HG02970 (cell line): ENCODE measurements around the gene ST6GALNAC3.

Source experiments
- ATAC-seq: cut with Tn5 transposase; IDR thresholded peaks from one replicate; pipeline ENCODE4 v1.9.1; 2021; ENCODE audit warnings: mild to moderate bottlenecking, moderate library complexity, moderate number of reproducible peaks; ENCODE audit not compliant: unreplicated experiment, low FRiP score

The ST6GALNAC3 gene

DNA sequence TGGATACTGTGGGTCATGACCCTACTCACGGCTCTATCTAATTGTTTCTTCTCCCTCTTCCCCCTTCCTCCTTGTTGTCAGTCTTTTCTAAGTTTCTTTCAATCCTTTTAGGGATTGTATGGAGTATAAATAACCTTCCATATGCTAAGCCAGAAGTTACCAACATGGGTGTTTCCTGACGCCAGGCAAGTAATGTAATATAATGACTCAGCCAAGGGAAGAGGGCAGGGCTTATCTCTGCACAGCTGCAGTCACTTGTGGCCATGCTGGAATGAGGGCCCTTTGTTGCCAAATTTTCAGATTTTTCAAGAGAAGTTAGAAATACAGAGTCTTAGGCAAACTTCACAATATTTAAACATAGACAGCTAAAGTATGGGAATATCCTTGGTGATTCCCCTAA is 194.6 kb downstream of the ST6GALNAC3 start:
- no peak for ATAC-seq

DNA sequence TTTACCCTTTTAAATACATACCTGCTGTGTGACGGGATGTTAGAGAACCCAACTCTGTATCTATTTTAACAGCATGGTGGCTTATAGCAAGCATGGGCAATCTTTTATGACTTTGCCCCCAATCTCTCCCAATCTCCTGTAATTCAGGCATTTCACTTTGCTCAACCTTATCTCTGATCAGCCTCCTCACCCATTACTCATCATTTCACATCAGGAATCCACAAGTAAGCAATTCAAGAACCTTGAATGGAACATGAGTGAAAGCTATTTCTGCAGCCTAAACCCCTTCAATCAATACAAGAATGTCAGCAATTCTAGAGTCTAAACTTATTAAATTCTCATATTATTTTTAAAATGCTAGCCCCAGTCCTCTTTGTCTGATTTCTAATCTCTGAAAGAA is 199.8 kb downstream of the ST6GALNAC3 start:
- ATAC-seq = no peak

DNA sequence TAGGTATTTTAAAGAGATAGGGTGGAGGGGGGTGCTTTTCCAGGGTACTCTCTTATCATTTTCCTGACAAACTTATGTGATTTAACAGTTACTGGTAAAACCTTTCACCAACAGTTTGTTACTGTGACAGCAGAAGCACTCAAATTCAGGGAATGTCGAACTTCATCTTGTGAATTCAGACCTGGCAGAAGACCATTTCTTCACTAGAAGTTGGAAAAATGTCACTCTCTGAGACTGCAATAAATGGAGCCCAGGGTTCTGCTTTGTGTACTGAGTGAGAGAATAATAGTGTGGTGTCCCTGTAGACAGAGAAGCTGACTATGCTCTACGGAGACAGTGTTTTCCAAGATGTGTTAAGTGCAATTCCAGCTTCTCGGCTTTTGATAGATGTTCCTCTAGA is 200.2 kb downstream of the ST6GALNAC3 start:
- ATAC-seq = no peak

DNA sequence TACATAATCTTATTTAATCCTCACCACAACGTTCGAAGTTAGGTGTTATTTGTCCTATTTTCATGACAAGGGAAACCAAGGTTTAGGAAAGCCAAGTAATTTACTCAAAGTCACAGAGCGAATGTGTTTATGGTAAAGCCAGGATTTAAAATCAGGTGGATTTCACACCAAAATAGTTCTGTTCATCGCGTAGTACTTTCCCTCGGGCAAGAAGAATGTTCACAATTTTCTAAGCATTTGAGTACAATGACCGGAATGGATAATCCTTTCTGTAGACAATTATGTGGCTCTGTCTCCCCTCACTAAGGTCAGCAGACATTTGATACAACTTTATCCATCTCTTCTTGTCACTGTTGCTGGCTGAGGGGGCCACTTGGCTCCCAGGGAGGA is 204.2 kb downstream of the ST6GALNAC3 start:
- ATAC-seq = no peak

DNA sequence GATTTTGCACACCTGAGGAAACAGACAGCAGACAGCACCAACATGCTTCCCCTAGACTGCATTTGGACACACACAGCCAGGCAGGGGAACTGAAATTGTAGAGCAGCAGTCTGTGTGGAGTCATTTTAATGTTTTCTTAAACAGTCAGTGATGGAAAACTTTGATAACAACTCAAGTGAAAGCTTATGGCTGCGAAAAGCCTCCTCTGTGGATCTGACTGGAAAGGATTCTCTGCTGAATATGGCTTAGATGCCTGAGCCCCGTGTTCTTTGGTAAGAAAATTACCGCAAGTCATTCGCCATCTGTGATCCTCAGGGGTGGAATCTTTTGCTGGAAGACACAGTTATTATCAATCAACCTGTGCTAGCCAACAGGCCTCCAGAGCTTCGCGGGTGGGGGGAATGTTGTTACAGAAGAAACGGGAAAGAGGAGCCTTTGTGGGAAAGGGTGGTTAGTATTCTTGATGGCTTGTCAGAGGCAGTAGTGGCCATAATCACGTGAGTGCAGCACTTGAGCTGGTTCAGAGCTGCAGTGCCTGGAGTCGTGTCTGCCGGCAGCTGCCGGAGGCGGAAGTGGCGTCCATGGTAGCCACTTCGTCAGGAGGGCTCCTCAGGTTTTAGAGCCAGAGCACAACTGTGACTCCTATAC is 204.7 kb downstream of the ST6GALNAC3 start:
- ATAC-seq = no peak

DNA sequence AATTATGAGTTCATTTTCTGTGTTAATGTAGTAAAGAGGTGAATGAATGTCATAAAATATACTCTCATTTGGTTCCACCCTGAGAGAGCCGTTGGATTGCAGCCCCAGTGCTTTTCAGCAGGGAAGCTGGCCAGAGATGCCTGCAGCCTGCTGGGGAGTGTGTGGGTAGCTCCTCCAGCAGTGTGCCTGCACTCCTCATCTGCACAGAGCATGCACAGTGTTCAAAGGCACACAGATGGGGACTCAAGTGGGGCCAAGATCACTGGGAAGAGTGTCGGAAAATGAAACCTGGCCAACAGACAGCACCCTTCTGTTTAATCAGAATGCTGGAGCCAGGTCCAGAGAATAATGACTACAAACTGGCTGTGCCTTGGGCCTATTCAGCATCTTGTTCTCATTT is 206.8 kb downstream of the ST6GALNAC3 start:
- ATAC-seq = no peak

DNA sequence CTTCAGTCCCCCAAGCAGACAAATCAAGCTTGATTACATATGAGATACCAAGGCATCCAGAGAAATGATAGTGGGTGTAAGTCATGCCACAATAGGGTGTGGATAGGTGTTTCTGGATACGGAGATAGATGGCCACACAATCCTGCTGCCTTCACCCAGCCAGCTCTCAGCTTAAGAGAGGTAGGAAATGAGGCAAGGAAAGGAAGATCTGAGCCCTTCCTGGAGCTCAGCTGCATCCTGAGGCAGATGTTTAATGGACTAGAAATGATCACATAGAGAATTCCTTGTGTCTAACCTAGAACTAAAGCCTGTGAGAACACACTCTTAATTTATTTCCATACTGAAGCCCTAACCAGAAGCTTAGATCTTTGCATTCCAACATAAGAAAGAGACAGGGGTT is 210.3 kb downstream of the ST6GALNAC3 start:
- no peak for ATAC-seq

DNA sequence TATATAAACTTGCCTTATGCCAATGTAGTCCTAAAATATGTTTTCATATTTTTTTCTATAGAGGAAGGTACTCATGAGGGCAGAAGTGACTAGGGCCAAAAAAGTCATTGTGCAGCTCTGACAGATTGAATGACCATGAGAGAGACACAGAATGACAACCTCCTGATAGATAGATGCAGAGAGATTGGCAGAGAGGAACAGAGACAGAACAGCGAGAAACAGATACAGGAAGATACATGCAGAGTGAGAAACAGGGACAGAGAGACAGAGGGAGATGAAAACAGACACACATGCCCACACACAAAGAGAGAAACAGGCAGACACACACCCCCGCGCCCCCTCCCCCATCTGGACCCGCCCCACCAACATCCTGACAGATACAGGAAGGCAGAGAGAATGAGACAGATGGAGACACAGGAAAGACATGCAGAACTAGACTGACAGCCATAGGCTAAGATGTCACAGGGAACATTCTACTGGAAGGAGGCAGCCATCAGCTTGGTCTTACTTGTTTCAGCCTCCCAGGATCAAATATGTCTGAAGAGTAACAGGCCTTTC is 211.1 kb downstream of the ST6GALNAC3 start:
- ATAC-seq = no peak

DNA sequence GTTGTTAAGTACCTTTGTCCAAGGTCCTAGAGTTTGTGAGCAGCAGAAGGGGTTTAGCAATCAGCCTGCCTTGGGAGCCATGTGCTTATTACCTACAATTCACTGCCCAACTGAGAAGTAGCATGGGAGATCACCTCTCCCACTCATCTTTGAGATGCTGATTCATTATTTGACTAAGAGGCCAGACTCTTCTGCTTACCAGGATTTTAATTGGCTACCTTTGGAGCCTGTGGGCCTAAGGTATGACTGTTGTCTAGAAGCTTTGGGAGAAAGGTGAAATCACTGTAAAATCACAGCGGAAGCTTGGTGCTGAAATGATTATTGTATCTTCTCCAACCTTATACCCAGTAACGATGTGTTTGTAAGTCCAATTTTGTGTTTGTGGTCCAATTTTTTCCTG is 213.4 kb downstream of the ST6GALNAC3 start:
- no peak for ATAC-seq

DNA sequence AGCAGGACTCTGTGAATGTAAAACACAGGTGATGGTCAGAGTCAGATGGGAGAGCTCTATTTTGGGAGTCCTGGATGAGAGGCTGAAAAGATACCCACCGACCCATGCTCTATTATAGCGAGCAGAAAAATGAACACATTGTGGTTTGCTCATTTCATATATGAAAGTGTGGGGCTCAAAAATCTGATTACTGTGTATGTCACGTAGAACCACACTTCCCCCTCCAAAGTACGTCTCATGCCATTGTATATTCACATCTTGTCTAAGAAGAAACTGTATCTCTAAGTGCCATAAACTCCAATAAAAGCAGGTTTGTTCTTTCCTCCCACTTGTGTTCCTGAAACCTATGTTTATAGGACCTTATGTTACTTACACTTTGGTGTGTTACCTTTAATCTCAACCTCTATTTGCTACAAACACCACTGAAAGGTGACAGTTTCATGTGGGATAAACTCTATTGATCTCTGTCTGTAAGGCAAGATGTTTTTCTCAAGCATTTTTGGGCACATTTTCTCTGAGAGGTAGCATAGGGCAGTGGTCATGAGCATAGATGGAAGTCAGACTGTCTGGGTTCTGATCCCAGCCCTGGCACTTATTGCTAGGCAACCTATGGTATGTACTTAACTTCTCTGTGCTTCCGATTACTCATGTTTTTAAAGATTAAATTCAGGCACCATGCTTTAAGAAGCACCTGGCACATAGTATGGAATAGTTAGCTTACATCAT is 214.4 kb downstream of the ST6GALNAC3 start:
- ATAC-seq = no peak

DNA sequence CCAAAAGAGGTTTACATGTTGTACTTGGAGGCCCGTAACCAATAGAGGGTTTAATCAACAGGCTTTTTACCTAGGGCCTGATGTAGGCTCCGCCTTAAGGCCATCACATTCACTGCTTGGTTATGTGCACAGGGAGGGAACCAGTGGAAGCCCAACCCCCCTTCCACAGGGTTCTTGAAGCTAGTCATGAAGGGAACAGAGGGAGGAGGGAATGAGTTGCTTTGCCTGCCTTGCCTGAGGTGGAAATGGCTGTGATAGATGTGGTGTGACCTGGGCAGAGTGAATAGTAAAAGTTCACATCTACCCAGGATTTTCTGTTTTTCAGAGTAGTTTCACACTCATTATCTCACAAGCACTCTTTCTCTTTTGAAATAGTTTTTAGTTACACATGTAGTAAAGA is 215.1 kb downstream of the ST6GALNAC3 start:
- no peak for ATAC-seq

DNA sequence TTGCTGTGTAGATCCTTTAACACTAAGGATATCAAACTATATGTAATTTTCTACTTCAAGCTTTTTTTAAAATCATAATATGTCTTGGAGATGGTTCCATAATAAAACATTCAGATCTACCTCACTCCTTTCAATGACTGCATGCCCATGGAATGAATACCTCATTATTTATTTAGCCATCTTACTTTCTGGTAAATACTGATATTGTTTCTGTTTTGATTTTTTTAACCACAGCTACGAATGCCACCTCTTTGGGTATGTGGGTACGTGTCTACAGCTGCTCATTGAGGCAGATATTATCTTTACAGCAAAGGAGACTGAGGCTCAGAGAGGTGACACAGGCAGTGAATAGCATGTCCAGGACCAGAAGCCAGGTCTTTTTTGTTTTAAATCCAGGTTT is 215.7 kb downstream of the ST6GALNAC3 start:
- no peak for ATAC-seq

DNA sequence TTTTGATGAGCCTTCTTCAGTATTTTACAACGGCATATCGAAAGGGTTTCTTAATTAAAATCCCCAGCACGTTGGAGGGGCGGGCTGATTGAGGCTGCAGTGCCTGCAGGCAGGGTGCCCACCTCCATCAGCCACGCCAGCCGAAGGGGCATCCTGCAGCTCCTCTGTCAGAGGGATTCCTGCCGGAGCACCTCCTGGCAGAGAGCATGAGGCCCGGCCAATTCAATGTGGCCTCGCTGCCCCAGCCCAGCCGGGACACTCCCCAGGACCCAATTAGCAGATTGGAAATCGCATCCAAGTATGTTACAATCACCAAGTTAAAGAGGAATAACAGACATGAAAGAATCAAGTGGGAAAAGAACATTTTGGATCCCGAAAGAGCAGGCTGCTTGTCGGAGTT is 216.6 kb downstream of the ST6GALNAC3 start:
- ATAC-seq = no peak

DNA sequence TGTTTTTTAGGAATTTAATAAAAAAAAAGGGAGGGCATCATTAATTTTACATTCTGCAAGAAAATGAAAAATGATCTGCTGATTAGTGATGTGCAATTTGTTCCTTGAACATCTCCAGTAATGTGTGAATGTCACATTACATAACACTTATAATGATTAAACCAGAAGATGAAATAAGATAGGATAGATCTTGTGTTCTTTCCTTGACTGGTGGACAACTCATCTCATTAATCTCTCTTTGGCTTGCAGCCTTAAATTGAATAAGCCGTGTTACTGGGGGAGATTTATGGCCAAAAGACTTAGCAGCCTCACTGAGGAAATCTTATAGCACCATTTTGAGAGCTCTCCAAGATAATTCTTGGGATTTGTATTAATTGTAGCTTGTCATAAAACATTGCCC is 217.2 kb downstream of the ST6GALNAC3 start:
- no peak for ATAC-seq

DNA sequence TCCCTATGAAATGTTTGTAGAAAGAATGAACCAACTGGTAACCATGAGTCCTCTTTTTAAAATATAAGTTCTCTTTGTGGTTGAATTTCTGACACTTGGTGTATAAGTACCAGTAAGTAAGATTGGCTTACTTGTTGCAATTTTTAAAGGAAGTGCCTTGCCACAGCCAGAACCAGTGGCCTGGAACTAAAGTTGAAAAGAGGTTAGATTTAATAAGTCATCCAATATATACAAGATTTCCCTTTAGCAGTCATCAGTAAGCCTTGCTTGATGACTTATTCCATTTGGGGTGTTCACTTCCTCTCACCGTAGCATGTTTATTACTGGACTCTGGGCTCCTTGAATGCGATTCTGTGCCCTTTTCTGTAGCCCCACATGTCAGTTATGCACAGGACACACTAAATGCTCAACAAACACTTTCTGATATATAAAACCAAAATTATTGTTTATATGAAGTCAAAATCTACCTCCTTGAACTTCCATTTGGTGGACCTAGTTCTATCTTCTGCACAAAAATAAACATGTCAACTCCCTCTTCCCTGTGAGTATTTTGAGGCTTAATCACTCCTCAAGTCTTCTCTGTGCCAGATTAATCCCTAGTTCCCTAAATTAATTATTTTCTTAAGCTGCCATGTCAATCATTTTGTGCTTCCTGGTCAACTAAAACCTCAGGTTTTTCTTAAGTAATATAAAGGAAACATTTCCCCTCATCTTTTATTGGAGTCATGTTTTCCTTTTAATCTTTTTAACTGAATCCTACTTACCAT is 218.1 kb downstream of the ST6GALNAC3 start:
- ATAC-seq = peak; percentile 46

DNA sequence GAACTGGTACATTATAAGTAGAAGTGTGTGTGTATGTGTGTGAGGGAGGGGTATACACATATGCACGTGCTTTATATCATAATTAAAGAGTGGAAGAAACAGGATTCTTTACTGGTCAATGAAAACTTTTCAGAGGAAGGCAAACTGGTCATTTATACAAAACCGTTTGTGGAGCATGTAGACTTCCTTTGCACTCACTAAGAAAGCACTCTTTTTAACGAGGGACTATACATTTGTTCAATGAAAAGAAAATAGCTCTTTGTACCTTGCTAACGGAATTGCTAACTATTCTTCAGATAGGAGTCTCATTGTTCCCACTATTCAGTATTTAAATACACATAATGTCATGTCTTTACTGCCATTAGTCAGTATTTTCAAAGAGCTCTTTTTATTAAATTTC is 219.3 kb downstream of the ST6GALNAC3 start:
- ATAC-seq = no peak

DNA sequence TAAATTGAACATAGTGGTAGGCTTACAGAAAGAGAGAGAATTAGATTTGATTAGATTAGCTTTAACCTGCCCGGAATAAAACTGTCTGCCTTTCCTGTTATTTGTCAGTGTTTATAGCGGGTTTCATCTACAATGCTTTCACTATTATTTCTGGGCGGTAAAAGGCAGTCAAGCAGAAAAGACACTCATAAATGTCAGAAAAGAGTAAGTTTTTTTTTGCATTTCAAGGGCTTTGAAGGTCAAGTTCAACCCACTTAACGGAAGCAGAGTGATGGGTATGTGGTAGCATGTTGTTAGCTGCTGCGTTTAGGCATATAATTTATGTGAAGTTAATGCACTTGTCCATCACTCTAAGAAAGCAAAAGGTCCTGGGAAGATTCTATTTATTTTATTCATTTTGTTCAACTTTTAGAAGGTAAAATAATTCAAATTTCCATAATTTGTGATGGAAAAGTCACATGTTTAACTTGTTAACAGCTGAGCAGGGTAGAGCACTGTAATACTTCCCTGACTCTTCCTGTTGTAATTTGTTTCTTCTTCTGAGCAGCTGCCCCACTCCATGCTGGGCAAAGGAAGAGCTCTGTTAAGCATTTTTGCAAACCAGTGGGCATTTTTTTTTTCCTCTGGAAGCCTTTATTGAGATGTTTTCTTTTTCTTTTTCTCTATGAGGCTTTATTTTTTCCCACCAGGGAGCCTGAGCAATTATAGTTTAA is 220.1 kb downstream of the ST6GALNAC3 start:
- peak; percentile 68 for ATAC-seq

DNA sequence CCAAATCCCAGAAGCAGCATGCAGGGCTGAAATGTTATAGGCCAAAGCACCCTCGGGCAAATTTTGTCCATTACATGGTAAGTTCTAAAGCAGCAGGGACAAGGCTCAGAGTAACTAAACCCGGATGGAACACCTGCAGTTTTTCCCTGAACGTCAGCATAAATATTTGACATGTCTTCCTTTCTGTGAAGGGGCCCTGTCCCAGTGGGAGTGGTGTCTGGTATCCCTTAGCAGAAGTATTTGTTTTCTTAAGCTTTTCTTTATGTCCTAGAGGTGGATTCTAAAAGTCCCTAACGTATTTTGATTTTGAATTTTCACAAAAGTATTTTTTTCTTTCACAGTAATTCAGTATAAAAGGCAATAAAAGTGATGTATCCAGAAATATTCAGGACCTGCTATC is 223.9 kb downstream of the ST6GALNAC3 start:
- ATAC-seq = no peak

DNA sequence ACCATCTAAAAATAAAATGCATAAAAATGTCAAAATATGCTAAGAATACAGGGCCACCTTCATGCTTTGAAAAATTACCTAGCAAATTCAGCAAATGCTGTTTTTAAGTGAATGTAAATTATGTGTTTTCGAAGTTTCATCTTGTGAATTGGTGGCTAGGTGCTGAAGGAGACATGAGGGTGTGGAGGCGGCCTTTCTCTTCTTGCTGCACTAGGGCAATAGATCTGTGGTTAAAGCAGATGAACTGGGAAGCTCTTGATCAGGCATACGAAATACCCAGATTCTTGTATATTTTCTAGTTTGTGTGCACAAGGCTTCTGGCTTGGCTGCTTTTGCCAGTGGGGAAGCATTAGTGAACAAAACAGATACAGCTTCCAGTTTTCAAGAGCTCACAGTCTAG is 224.5 kb downstream of the ST6GALNAC3 start:
- ATAC-seq = no peak

DNA sequence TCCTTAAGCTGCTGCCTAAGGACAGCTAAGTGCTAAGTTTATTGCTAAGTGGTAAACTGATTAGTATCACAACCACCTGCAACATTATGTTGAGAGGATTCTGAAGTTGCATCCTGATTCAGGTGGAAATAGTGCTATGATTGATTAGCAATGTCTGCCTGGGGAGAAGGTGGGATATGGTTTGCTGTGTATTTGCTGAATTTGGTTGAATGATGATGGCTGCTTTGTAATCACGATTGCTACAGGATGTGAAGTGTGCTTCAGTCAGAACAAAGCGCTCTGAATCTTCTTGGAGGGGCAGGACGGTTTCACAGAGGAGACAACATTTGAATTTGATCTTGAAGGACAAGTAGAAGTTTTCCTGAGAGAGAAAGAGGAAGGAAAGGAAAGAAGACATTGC is 226.0 kb downstream of the ST6GALNAC3 start:
- no peak for ATAC-seq
